OCI-LY7 (cell line): ENCODE measurements around the gene HIP1.

ENCODE experiments used
- CTCF ChIP-seq: fragments of 200-600 bp; sonication (generic); conservative IDR thresholded peaks from 2 replicates; pipeline ENCODE4 v1.5.1; 2014; ENCODE audit warnings: mild to moderate bottlenecking, antibody characterized with exemption, low read length, moderate library complexity, mixed read lengths
- EZH2phosphoT487 ChIP-seq: fragments of 200-600 bp; sonication (generic); IDR thresholded peaks from 2 replicates; pipeline ENCODE4 v1.6.1; 2018; ENCODE audit warnings: low read depth, borderline replicate concordance, mild to moderate bottlenecking, mixed run types, antibody characterized with exemption, low read length, moderate library complexity, mixed read lengths

- no peak for TF ChIP-seq CTCF
- TF ChIP-seq EZH2phosphoT487: no peak
These were observed 122.1 kb downstream of the HIP1 start for GRCh38 chr7:75616421-75617167.
